Measurements from ENCODE around the gene GOLT1B. TPM values are rescaled to one million over a fixed set of nuclear protein-coding genes. Genes with fewer than 3 reads are reported as not detected.
A peak's percentile ranks its signal among the peaks of the same experiment; 100 is the strongest.

The GOLT1B gene
- total and polyA plus RNA-seq, 9 of the 15 experiments (the other 6 are each of a cell fraction or from before 2014, with no cell fraction given): 9.4 to 66.1 (median 26.7) TPM

GRCh38 chr12:21501258-21502163 is at the start of gene GOLT1B, which contains the start of gene RECQL (continued):
- TF ChIP-seq ZHX1 (conservative IDR thresholded peaks at IDR 0.05; ENCODE audit: low read length) (no peak), UBTF (IDR thresholded peaks at IDR 0.05; ENCODE audit: borderline replicate concordance in 1 of 2, low read depth in 2 of 2, low read length in 2 of 2) (0 out of 4 replicates have a peak, but pooled peaks of 1 of the 2 experiments have one; percentile 25), ZKSCAN8 (CRISPR knock-in tag; IDR thresholded peaks at IDR 0.05) (no peak), BRD9 (IDR thresholded peaks at IDR 0.05; ENCODE audit: low read depth, partially characterized antibody) (peak; percentile 20), ETS2 (tag; IDR thresholded peaks at IDR 0.05; ENCODE audit: borderline replicate concordance, poor library complexity, severe bottlenecking) (no peak), CBFA2T2 (conservative IDR thresholded peaks at IDR 0.05) (no peak), NR2C2 (CRISPR knock-in tag; IDR thresholded peaks at IDR 0.05) (no peak), NR2C2 (tag; IDR thresholded peaks at IDR 0.05) (peak; percentile 86), NUFIP1 (IDR thresholded peaks at IDR 0.05; ENCODE audit: partially characterized antibody) (no peak), ATF2 (CRISPR knock-in tag; IDR thresholded peaks at IDR 0.05) (no peak), XRCC4 (IDR thresholded peaks at IDR 0.05; ENCODE audit: extremely low read depth, insufficient read depth, insufficient read length) (no peak), MYBL2 (IDR thresholded peaks at IDR 0.05; ENCODE audit: low read depth) (0 out of 2 replicates have a peak, but pooled peaks have one; percentile 30), MYBL2 (CRISPR knock-in tag; IDR thresholded peaks at IDR 0.05; ENCODE audit: borderline replicate concordance) (no peak), FOXP4 (CRISPR knock-in tag; IDR thresholded peaks at IDR 0.05; ENCODE audit: borderline replicate concordance) (no peak), GTF2A2 (tag; IDR thresholded peaks at IDR 0.05) (no peak), HIVEP1 (CRISPR knock-in tag; IDR thresholded peaks at IDR 0.05) (no peak), POLR2H (tag; IDR thresholded peaks at IDR 0.05; ENCODE audit: low read depth) (peak; percentile 70), TSC22D4 (tag; IDR thresholded peaks at IDR 0.05) (no peak)

Data from K562 (cell line).